Activated naive CD8-positive, alpha-beta T cell treated with anti-CD3 and anti-CD28 coated beads, Interleukin-2, amount 50 U/mL, for 24 hours (primary cell): Measurements from ENCODE around the gene DYNC2H1.

Source experiments
- ATAC-seq: fragments of 150-1000 bp; cut with Tn5 transposase; one replicate; pipeline ENCODE4 v1.10.0; 2021
- DNase-seq: peaks from one replicate; pipeline ENCODE4 v3.0.0; 2021
- H3K27ac Mint-ChIP-seq: one replicate; pipeline ENCODE4 v1.8.0; 2021; ENCODE audit warnings: mild to moderate bottlenecking, mixed read lengths
- H3K27me3 Mint-ChIP-seq: one replicate; pipeline ENCODE4 v1.8.0; 2021; ENCODE audit warnings: mixed read lengths
- H3K36me3 Mint-ChIP-seq: one replicate; pipeline ENCODE4 v1.8.0; 2021; ENCODE audit warnings: low read depth, mixed read lengths
- H3K4me1 Mint-ChIP-seq: one replicate; pipeline ENCODE4 v1.8.0; 2021; ENCODE audit warnings: mixed read lengths
- H3K4me3 Mint-ChIP-seq: one replicate; pipeline ENCODE4 v1.8.0; 2021; ENCODE audit warnings: mild to moderate bottlenecking, moderate library complexity, mixed read lengths
- H3K9me3 Mint-ChIP-seq: one replicate; pipeline ENCODE4 v1.8.0; 2021; ENCODE audit warnings: mixed read lengths

Gene DYNC2H1

GRCh38 chr11:103202048-103202651 lies 92.9 kb downstream of the DYNC2H1 start:
- Mint-ChIP-seq H3K4me3 (no peak overlapping the region), H3K4me1 (no peaks in the 10 kb centered on the region), H3K36me3 (no peaks in the 10 kb centered on the region), H3K27me3 (no peaks in the 10 kb centered on the region), H3K9me3 (no peaks in the 10 kb centered on the region), H3K27ac (no peak overlapping the region)
- DNase-seq (no peak), ATAC-seq (no peak)

GRCh38 chr11:103210543-103210942 lies 101.3 kb downstream of the DYNC2H1 start:
- no peak for ATAC-seq
- H3K27me3 Mint-ChIP-seq: no peaks in the 10 kb centered on the region

GRCh38 chr11:103215812-103216211 lies 106.6 kb downstream of the DYNC2H1 start:
- no peak for DNase-seq
- Mint-ChIP-seq H3K27me3 (no peaks in the 10 kb centered on the region), H3K36me3 (no peaks in the 10 kb centered on the region), H3K4me1 (no peaks in the 10 kb centered on the region), H3K27ac (no peak overlapping the region), H3K9me3 (no peaks in the 10 kb centered on the region), H3K4me3 (no peak overlapping the region)
- no peak for ATAC-seq

More at GRCh38 chr11:103210543-103210942, 101.3 kb downstream of the DYNC2H1 start:
- no peak for DNase-seq
- H3K9me3 Mint-ChIP-seq: no peaks in the 10 kb centered on the region
- H3K36me3 Mint-ChIP-seq: no peaks in the 10 kb centered on the region
- no peaks in the 10 kb centered on the region for H3K4me1 Mint-ChIP-seq
- no peak overlapping the region for H3K27ac Mint-ChIP-seq
- no peak overlapping the region for H3K4me3 Mint-ChIP-seq

GRCh38 chr11:103220133-103220532 lies 110.9 kb downstream of the DYNC2H1 start:
- H3K4me3 Mint-ChIP-seq: no peak overlapping the region

GRCh38 chr11:103222806-103223205 lies 113.6 kb downstream of the DYNC2H1 start:
- H3K9me3 Mint-ChIP-seq: no peaks in the 10 kb centered on the region
- no peaks in the 10 kb centered on the region for H3K36me3 Mint-ChIP-seq
- no peaks in the 10 kb centered on the region for H3K4me1 Mint-ChIP-seq
- no peaks in the 10 kb centered on the region for H3K27me3 Mint-ChIP-seq
- no peak overlapping the region for H3K4me3 Mint-ChIP-seq
- ATAC-seq (no peak), DNase-seq (no peak)
- H3K27ac Mint-ChIP-seq: no peak overlapping the region

More at GRCh38 chr11:103220133-103220532, 110.9 kb downstream of the DYNC2H1 start:
- Mint-ChIP-seq H3K27ac (no peak overlapping the region), H3K36me3 (no peaks in the 10 kb centered on the region), H3K4me1 (no peaks in the 10 kb centered on the region), H3K27me3 (no peaks in the 10 kb centered on the region), H3K9me3 (no peaks in the 10 kb centered on the region)
- DNase-seq (no peak), ATAC-seq (no peak)

GRCh38 chr11:103228807-103229206 lies 119.6 kb downstream of the DYNC2H1 start:
- ATAC-seq: no peak
- no peaks in the 10 kb centered on the region for H3K36me3 Mint-ChIP-seq
- no peaks in the 10 kb centered on the region for H3K9me3 Mint-ChIP-seq
- H3K27me3 Mint-ChIP-seq: no peaks in the 10 kb centered on the region
- no peak overlapping the region for H3K4me3 Mint-ChIP-seq
- H3K27ac Mint-ChIP-seq: no peak overlapping the region
- no peaks in the 10 kb centered on the region for H3K4me1 Mint-ChIP-seq
- no peak for DNase-seq

GRCh38 chr11:103234974-103235373 lies 125.7 kb downstream of the DYNC2H1 start:
- H3K27ac Mint-ChIP-seq: no peak overlapping the region
- no peaks in the 10 kb centered on the region for H3K9me3 Mint-ChIP-seq
- ATAC-seq: no peak
- H3K27me3 Mint-ChIP-seq: no peaks in the 10 kb centered on the region
- no peaks in the 10 kb centered on the region for H3K36me3 Mint-ChIP-seq
- DNase-seq: no peak
- no peaks in the 10 kb centered on the region for H3K4me1 Mint-ChIP-seq
- no peak overlapping the region for H3K4me3 Mint-ChIP-seq

GRCh38 chr11:103241574-103241973 lies 132.3 kb downstream of the DYNC2H1 start:
- no peaks in the 10 kb centered on the region for H3K36me3 Mint-ChIP-seq
- no peak overlapping the region for H3K27ac Mint-ChIP-seq
- ATAC-seq (no peak), DNase-seq (no peak)
- no peak overlapping the region for H3K4me3 Mint-ChIP-seq
- H3K9me3 Mint-ChIP-seq: no peaks in the 10 kb centered on the region
- H3K27me3 Mint-ChIP-seq: no peaks in the 10 kb centered on the region
- H3K4me1 Mint-ChIP-seq: no peaks in the 10 kb centered on the region

- H3K9me3 Mint-ChIP-seq: no peaks in the 10 kb centered on the region
- H3K36me3 Mint-ChIP-seq: no peaks in the 10 kb centered on the region
- H3K4me3 Mint-ChIP-seq: no peak overlapping the region
- no peak for ATAC-seq
- H3K27me3 Mint-ChIP-seq: no peaks in the 10 kb centered on the region
- no peak overlapping the region for H3K27ac Mint-ChIP-seq
- no peaks in the 10 kb centered on the region for H3K4me1 Mint-ChIP-seq
- no peak for DNase-seq
Measured at GRCh38 chr11:103254123-103254522, 144.9 kb downstream of the DYNC2H1 start.

GRCh38 chr11:103257360-103257759 lies 148.1 kb downstream of the DYNC2H1 start:
- Mint-ChIP-seq H3K4me3 (no peak overlapping the region), H3K4me1 (no peaks in the 10 kb centered on the region), H3K27me3 (no peaks in the 10 kb centered on the region), H3K36me3 (no peaks in the 10 kb centered on the region), H3K27ac (no peak overlapping the region), H3K9me3 (no peaks in the 10 kb centered on the region)
- ATAC-seq (no peak), DNase-seq (no peak)

- H3K27ac Mint-ChIP-seq: no peak overlapping the region
- H3K36me3 Mint-ChIP-seq: no peaks in the 10 kb centered on the region
- no peak for ATAC-seq
- no peak overlapping the region for H3K4me3 Mint-ChIP-seq
- no peak for DNase-seq
- no peaks in the 10 kb centered on the region for H3K9me3 Mint-ChIP-seq
- H3K4me1 Mint-ChIP-seq: no peaks in the 10 kb centered on the region
- no peaks in the 10 kb centered on the region for H3K27me3 Mint-ChIP-seq
Measured at GRCh38 chr11:103266167-103266831, 157.1 kb downstream of the DYNC2H1 start.

- DNase-seq: no peak
- H3K27ac Mint-ChIP-seq: no peak overlapping the region
- H3K4me1 Mint-ChIP-seq: no peaks in the 10 kb centered on the region
- H3K9me3 Mint-ChIP-seq: no peaks in the 10 kb centered on the region
- H3K36me3 Mint-ChIP-seq: no peaks in the 10 kb centered on the region
- no peaks in the 10 kb centered on the region for H3K27me3 Mint-ChIP-seq
- no peak overlapping the region for H3K4me3 Mint-ChIP-seq
- no peak for ATAC-seq
Measured at GRCh38 chr11:103272876-103273275, 163.7 kb downstream of the DYNC2H1 start.

- H3K9me3 Mint-ChIP-seq: no peaks in the 10 kb centered on the region
- H3K4me3 Mint-ChIP-seq: no peak overlapping the region
- no peaks in the 10 kb centered on the region for H3K27me3 Mint-ChIP-seq
- no peaks in the 10 kb centered on the region for H3K4me1 Mint-ChIP-seq
- ATAC-seq (no peak), DNase-seq (no peak)
- H3K36me3 Mint-ChIP-seq: no peaks in the 10 kb centered on the region
- H3K27ac Mint-ChIP-seq: no peak overlapping the region
Measured at GRCh38 chr11:103274025-103274424, 164.8 kb downstream of the DYNC2H1 start.

- Mint-ChIP-seq H3K36me3 (no peaks in the 10 kb centered on the region), H3K4me3 (no peak overlapping the region), H3K27ac (no peak overlapping the region), H3K9me3 (no peaks in the 10 kb centered on the region), H3K4me1 (no peaks in the 10 kb centered on the region), H3K27me3 (no peaks in the 10 kb centered on the region)
- DNase-seq (no peak), ATAC-seq (no peak)
Measured at GRCh38 chr11:103279821-103280220, 170.6 kb downstream of the DYNC2H1 start.

GRCh38 chr11:103281301-103281700 lies 172.1 kb downstream of the DYNC2H1 start:
- Mint-ChIP-seq H3K36me3 (no peaks in the 10 kb centered on the region), H3K27me3 (no peaks in the 10 kb centered on the region), H3K4me1 (no peaks in the 10 kb centered on the region), H3K4me3 (no peak overlapping the region), H3K27ac (no peak overlapping the region), H3K9me3 (no peaks in the 10 kb centered on the region)
- ATAC-seq (no peak), DNase-seq (no peak)
